ENCODE data around the gene EYS. TPM values are rescaled to one million over a fixed set of nuclear protein-coding genes. Genes with fewer than 3 reads are reported as not detected.
"Not testable (repeated sequence)": the region's sequence is repeated elsewhere in the genome, so short reads cannot be mapped to it uniquely, and the experiment has no call there.

EYS gene
- polyA plus RNA-seq, 1 of the 3 experiments (the other 2 are of a cell fraction), result 0.05 TPM

DNA sequence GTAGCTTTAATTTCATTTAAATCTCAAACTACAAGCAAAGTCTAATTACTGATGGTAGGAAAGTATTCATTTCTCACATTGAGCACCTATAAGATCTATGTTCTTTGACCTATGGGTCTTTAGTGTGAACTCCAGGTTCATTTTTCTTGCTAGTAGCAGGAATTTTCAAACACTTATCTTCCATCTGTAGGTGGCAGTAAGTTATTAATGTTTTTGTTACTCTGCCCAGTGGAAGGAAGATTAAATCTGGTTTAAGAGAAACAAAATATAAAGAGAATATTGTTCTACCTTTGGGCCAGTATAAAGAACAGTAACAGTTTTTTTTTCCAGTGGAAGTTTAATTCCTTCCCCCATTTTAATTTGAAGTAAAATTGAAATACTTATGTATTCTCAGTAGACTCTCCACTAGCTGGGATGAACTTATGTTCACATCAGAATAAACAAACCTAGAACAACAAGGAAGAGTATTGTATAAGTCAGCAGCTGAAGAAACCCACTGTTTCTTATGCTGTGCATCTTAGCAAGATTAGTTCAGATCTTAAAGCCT, 1743.2 kb downstream of the EYS start (continued):
- no peak for TF ChIP-seq NFIC (IDR thresholded peaks at IDR 0.05; ENCODE audit: borderline replicate concordance)
- TF ChIP-seq MXI1 (IDR thresholded peaks at IDR 0.05; ENCODE audit: low read depth, low read length), result no peak
- no peak for TF ChIP-seq NRF1 (IDR thresholded peaks at IDR 0.05; ENCODE audit: low read depth, low read length)
- TF ChIP-seq TAF1 (IDR thresholded peaks at IDR 0.05; ENCODE audit: borderline replicate concordance, low read depth, low read length), result no peak
- TF ChIP-seq, protein P1, sequence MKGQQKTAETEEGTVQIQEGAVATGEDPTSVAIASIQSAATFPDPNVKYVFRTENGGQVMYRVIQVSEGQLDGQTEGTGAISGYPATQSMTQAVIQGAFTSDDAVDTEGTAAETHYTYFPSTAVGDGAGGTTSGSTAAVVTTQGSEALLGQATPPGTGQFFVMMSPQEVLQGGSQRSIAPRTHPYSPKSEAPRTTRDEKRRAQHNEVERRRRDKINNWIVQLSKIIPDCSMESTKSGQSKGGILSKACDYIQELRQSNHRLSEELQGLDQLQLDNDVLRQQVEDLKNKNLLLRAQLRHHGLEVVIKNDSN (IDR thresholded peaks at IDR 0.05; ENCODE audit: borderline replicate concordance, low read depth), result no peak
- TF ChIP-seq FOSL2 (IDR thresholded peaks at IDR 0.05; ENCODE audit: borderline replicate concordance, low read depth), result no peak
- TF ChIP-seq, protein P2, sequence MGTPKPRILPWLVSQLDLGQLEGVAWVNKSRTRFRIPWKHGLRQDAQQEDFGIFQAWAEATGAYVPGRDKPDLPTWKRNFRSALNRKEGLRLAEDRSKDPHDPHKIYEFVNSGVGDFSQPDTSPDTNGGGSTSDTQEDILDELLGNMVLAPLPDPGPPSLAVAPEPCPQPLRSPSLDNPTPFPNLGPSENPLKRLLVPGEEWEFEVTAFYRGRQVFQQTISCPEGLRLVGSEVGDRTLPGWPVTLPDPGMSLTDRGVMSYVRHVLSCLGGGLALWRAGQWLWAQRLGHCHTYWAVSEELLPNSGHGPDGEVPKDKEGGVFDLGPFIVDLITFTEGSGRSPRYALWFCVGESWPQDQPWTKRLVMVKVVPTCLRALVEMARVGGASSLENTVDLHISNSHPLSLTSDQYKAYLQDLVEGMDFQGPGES (IDR thresholded peaks at IDR 0.05; ENCODE audit: low read depth, low read length), result no peak
- no peak for TF ChIP-seq MEF2A (IDR thresholded peaks at IDR 0.05; ENCODE audit: borderline replicate concordance, low read depth)

DNA sequence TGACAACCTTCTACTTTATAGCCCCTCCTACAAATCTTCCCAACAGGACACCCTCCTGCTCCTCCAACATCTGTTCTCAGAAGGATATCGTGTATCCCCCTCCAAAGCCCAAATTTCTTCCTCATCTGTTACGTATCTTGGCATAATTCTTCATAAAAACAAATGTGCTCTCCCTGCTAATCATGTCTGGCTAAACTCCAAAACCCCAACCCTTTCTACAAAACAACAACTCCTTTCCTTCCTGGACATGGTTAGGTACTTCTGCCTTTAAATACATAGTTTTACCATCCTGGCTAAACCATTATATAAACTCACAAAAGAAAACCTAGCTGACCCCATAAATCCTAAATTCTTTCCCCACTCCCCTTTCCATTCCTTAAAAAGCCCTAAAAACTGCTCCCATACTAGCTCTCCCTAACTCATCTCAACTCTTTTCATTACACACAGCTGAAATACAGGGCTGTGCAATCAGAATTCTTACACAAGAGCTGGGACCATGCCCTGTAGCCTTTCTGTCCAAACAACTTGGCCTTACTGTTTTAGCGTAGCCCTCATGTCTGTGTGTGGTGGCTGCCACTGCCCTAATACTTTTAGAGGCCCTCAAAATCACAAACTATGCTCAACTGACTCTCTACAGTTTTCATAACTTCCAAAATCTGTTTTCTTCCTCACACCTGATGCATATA, 1753.5 kb downstream of the EYS start:
- DNase-seq; H3K79me2 ChIP-seq (ENCODE audit: insufficient read depth); POLR2A ChIA-PET; H2AFZ ChIP-seq (ENCODE audit: low read depth); H3K9ac ChIP-seq; H3K4me2 ChIP-seq; H3K27ac ChIP-seq (ENCODE audit: low read depth in 2 of 2, low read length in 1 of 2); H3K36me3 ChIP-seq (replicated peaks in 1 of 2; ENCODE audit: control insufficient read depth in 1 of 2, insufficient read depth in 2 of 2, low read length in 1 of 2); H4K20me1 ChIP-seq (ENCODE audit: insufficient read depth); CTCF ChIA-PET; H3F3A ChIP-seq (replicated peaks; ENCODE audit: insufficient read depth); H3K4me1 ChIP-seq (ENCODE audit: control insufficient read depth in 1 of 2, insufficient read depth in 2 of 2, low read depth in 1 of 2, low read length in 1 of 2); H3K27me3 ChIP-seq (ENCODE audit: insufficient read depth); H3K4me3 ChIP-seq (ENCODE audit: low read depth in 2 of 2, low read length in 1 of 2); H3K9me2 ChIP-seq; H3K9me3 ChIP-seq: not testable (repeated sequence)
- 35% methylated on average over 3 of the region's 3 CpGs for WGBS (ENCODE audit: low lambda C conversion rate)

DNA sequence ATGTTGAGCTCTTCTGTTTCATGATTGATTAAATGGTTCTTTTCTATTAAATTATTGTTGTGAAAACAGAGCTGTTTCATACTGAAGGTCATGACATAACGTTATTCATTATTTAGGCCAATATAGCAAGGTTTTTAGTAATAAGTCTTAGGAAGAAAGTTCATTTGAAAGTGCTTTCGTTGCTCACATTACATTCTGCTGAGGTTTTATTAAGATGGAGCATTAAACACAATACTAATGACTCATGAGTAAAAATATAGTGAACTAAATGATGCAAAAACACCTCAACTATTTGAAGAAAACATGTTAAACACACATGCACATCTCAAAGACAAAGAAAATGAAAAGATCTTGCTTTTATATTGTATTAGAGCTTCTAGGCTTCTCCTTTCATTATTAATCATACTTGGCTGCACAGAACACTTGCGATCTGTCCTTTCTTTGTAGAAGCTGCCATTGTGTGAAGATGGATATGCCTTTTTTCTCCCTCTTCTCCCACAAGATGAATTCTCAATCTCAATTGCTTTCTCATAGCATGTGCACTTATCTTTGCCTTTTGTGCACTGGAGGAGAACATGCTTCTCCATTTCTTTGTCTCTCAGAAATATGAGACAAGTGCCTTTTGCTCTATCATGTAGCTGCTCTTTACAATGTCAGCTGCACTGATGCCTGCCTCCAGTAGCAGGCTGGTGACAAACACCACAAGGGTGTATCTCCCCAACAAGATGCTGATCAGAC, 1759.1 kb downstream of the EYS start:
- Histone ChIP-seq H3K9me3 (no peaks in the 10 kb centered on the region), H2AFZ (ENCODE audit: low read depth) (no peak overlapping the region), H3K4me1 (ENCODE audit: control insufficient read depth in 1 of 2, insufficient read depth in 2 of 2, low read depth in 1 of 2, low read length in 1 of 2) (no peaks in the 10 kb centered on the region; a peak in 1 of 4 replicates), H3K4me2 (no peak overlapping the region), H3K4me3 (ENCODE audit: low read depth in 2 of 2, low read length in 1 of 2) (no peak overlapping the region), H3K36me3 (replicated peaks in 1 of 2; ENCODE audit: control insufficient read depth in 1 of 2, insufficient read depth in 2 of 2, low read length in 1 of 2) (no peaks in the 10 kb centered on the region), H3K27me3 (ENCODE audit: insufficient read depth) (no peaks in the 10 kb centered on the region), H3K9ac (no peak overlapping the region), H3F3A (replicated peaks; ENCODE audit: insufficient read depth) (no peaks in the 10 kb centered on the region), H4K20me1 (ENCODE audit: insufficient read depth) (no peaks in the 10 kb centered on the region), H3K9me2 (no peaks in the 10 kb centered on the region), H3K27ac (ENCODE audit: low read depth in 2 of 2, low read length in 1 of 2) (no peak overlapping the region), H3K79me2 (ENCODE audit: insufficient read depth) (no peaks in the 10 kb centered on the region)
- TF ChIP-seq YY1 (IDR thresholded peaks at IDR 0.05; ENCODE audit: low read depth), result no peak
- TF ChIP-seq RFX5 (IDR thresholded peaks at IDR 0.05; ENCODE audit: low read length), result no peak
- TF ChIP-seq, protein P2 (IDR thresholded peaks at IDR 0.05; ENCODE audit: low read depth, low read length), result no peak
- TF ChIP-seq EP300 (IDR thresholded peaks at IDR 0.05; ENCODE audit: borderline replicate concordance in 1 of 2, low read depth in 1 of 2, low read length in 1 of 2), result no peak
- no peak for TF ChIP-seq GATA2 (CRISPR knock-in tag; IDR thresholded peaks at IDR 0.05)
- no peak for TF ChIP-seq RXRA (IDR thresholded peaks at IDR 0.05; ENCODE audit: borderline replicate concordance, low read depth)
- TF ChIP-seq SMC3 (IDR thresholded peaks at IDR 0.05; ENCODE audit: low read depth, low read length), result no peak
- TF ChIP-seq RAD21 (IDR thresholded peaks at IDR 0.05; ENCODE audit: low read length), result no peak
- ChIA-PET CTCF (no interaction called here), POLR2A (no interaction called here)
- DNase-seq, result no peak
- WGBS (ENCODE audit: low lambda C conversion rate), result 42% methylated on average over 3 of the region's 3 CpGs

Data from SK-N-SH (cell line).